GM19023 (cell line): ENCODE data around the gene ZCCHC14.

Experiments used
- ATAC-seq: cut with Tn5 transposase; IDR thresholded peaks from one replicate; pipeline ENCODE4 v1.9.1; 2021; ENCODE audit warnings: mild to moderate bottlenecking, moderate library complexity; ENCODE audit not compliant: unreplicated experiment

Gene ZCCHC14

DNA sequence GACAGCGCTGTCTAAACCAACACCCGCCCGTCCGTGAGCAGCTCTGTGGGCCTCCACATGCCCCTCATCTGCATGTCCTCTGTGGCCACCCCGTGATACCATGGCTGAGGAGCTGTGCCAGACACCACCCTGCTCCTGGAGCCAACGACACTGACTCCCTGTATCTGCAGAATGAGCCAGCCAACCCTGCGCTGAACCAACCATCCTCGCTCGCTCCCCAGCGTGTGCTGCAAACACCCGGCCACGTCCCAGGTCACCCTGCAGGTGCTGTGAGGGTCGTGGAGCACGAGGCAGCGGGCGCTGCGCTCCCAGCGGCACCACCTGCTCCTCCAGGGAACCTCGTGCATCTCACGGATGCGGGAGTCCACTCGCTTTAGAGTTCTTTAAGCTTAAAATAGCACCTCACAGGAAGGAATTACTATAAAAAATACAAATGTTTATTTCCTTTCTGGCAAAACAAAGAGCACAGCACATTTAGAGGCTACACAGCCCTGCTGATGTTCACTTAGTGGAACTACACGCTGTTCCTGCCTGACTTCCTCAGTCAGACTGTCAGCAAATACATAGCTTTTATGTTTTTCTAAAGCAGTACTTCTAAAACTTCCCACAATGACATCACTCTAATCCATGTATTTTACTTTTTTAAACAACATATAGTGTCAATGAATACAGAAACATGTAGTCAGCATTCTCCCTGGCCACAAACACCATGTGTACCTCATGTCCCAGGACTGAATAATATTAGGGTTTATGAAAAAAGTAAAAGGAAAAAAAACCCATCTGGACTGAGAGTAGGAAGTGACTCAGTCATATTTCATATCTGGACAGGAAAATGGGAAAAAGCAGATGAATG, 57.2 kb downstream of the ZCCHC14 start:
- ATAC-seq = no peak

- ATAC-seq = no peak
Measured at GRCh38 chr16:87434146-87434667, 58.6 kb downstream of the ZCCHC14 start.

DNA sequence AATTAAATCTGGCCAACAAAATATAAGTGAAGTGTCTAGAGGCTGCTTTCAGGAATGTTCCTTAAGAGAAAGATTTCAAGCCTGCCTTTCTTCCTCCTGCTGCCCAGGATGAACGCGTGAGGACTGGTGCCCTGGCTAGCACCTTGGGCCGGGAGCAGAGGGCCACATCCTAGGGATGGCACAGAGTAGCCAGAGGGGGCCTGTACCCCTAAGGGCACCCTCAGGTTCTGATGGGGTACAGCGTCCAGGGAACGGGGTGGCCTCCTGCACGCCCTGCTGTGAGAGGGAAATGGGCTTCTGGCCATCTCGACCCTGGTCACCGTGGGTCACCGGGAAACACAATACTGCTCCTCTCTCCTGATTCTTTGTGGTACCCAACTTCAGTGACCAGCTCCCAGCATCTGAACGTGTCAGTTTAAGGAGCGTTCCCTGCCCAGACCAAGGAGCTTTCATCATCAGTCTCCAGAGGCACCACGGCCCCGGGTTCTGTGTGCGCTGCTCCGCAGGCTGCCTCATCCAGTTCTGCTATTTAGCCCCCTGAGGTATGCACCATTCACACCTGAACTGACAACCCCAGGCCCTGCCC, 60.4 kb downstream of the ZCCHC14 start:
- no peak for ATAC-seq

DNA sequence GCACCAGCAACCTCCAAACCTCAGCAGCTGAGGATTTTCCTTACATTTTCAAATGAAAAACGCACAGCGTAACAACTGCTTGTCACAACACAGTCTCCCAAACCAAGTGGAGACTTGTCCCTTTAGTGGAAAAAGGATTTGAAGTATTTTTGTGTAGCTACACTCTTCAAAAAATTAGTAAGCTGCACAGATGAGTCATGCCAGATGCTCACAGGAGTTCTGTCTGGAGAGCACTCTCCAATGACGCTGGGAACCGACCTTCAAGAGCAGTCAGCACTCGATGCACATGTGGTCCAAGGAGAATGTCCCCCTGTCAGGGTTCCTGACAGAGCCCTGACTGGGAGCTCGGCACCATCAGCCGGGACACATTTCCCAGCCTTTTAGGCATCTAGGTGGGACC, 60.9 kb downstream of the ZCCHC14 start:
- no peak for ATAC-seq

GRCh38 chr16:87426423-87427215, 66.2 kb downstream of the ZCCHC14 start:
- no peak for ATAC-seq

- no peak for ATAC-seq
Measured at GRCh38 chr16:87425941-87426340, 66.9 kb downstream of the ZCCHC14 start.

DNA sequence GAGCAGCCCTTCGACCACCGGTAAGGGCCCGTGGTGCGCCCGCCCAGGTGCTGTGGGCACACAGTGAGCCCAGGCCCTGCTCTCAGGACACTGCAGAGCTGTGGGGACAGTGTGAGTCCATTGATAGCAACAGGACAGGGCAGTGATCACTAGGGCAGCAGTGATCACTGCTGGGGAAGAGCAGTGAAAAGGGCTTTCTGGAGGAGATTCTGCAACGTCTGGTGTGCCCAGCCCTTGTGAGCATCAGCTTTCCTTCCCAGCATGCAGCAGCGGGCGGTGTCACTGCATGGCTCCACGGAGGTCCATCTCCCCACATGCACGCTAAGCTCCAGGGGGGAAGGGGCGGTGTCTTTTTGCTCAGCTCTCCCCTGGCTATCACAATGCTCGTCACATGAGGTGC, 68.6 kb downstream of the ZCCHC14 start:
- ATAC-seq = no peak

- no peak for ATAC-seq
Measured at GRCh38 chr16:87423429-87423828, 69.4 kb downstream of the ZCCHC14 start.

DNA sequence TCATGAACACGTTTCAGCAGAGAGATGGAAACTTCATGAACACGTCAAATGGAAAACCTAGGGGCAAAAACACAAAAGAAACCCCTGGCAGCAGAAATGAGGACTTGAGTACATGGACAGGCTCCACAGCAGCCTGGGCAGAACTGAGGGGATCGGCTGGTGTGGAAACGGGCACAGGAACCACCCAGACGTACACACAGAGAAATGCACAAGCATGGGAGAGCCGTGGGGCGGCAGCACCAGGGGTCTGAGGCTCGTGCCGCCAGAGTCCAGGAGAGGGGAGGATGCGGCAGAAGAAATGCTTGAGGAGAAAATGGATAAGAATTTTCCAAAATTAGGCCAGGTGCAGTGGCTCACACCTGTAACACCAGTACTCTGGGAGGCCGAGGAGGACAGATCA, 70.7 kb downstream of the ZCCHC14 start:
- ATAC-seq = no peak

DNA sequence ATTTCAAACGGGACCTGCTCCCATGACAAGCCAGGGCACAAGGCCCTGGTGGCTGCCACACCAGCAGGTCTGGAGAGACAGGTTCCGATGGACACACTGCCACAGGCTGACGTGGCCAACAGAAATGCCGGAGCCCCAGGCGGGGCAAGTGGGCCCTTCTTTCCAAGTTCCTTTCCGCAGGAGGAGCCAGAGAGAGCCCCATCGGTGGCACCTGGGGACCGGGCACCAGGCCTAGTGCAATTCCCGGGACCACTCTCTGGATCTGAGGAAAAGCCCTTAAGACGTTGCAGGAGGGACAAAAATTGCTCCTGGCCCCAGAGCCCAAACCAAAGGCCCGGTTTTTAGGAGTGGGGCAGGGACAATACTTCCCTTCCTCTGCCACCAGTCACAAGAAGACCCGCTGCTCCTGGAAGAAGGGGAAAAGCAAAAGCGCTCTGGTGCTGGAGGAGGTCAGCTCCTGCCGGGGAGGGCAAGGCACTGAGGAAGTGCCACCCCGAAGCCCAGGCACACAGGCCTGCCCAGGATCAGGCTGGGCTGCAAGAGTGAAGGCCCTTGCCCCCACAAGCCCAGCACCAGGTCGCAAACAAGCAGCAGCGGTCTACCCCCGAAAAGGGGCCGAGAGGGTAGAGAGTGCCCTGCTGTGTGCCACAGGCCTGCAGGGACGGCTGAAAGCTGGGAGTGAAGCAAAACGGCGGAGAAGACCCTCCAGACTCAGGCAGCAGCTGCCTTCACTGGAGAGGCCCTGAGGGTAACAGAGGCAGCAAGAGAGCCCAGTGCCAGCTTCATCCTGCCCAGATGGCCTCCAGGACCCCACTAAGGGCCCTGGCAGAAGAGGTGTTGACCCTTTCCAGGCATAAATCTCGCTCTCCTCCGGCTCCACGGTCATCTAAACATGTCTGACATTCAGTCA, 71.6 kb downstream of the ZCCHC14 start:
- no peak for ATAC-seq

- no peak for ATAC-seq
Measured at GRCh38 chr16:87420026-87421002, 72.5 kb downstream of the ZCCHC14 start.

DNA sequence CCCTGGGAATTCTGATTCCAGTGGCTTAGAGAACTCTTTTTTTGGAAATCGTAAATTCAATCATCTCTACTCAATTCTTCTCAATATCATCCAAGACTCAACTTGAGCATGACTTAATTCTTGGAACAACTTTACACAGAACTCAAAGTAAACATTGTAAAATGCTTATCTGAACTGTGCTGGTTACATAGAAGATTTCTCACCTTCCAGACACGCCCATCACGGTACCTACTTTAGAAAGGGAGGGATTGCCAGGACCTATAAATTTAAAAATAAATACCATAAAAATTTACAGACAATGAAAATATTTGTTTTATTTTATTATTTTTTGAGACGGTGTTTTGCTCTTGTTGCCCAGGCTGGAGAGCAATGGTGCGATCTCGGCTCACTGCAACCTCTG, 74.2 kb downstream of the ZCCHC14 start:
- no peak for ATAC-seq

GRCh38 chr16:87418216-87418615, 74.6 kb downstream of the ZCCHC14 start:
- no peak for ATAC-seq

GRCh38 chr16:87417528-87417910, 75.3 kb downstream of the ZCCHC14 start:
- no peak for ATAC-seq

GRCh38 chr16:87416826-87417527, 75.8 kb downstream of the ZCCHC14 start:
- ATAC-seq = no peak

DNA sequence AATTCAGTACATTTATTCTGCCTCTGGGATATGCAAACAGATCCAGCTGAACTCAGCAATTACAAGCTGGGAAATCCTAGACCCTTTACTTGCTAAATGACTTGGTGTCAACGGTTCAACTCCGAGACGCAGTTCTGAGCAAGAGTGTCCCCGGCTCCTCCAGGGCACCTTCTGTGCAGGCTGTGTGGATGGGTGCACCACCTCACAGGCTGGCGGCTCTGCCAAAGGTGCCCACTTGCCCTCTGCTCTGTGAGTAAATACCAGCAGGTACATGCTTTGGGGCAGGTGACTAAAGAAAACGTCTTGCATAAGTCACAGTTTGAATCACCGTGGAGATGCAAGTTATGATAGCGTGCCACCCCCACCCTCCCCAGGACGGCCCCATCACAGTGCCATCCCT, 77.4 kb downstream of the ZCCHC14 start:
- ATAC-seq = no peak

GRCh38 chr16:87414251-87414680, 78.6 kb downstream of the ZCCHC14 start:
- no peak for ATAC-seq

DNA sequence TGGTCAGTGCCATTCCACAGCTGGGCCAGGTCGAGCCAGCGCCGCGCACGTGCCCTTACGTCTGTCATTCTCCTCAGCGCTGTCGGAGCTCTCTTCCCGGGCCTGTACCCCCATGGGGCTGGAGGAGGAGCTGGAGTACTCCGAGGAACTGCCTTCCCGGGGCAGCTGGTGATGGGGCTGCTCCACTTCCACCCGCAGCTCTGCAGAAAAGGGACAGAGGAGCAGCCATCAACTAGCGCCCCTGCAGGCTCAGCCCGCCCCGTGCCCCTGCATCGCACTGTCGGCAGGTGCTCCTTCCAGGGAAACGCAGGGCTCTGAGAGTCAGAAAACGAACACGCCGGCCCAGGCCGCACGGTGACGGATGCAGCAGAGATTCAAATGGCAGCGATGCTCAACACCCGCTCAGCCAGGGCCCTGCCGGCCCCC, 79.8 kb downstream of the ZCCHC14 start:
- no peak for ATAC-seq
